Panc1 (cell line): ENCODE data around the gene ACOT13. TPM values are rescaled to one million over a fixed set of nuclear protein-coding genes. Genes with fewer than 3 reads are reported as not detected.

ENCODE experiments used
- ATAC-seq: fragments of 200-7000 bp; cut with Tn5 transposase; 2 replicates; pipeline ENCODE4 v1.9.1; 2020; ENCODE audit warnings: mild to moderate bottlenecking, moderate library complexity
- BruUV-seq: library from RNA; stranded (reverse); fragments of 400-500 nt; replicated peaks from 2 replicates; lab custom pipeline; 2021; lab: Mats Ljungman, UMichigan
- CTCF ChIA-PET: fragments of 300-600 bp; sonication (Branson Sonifier 250); formaldehyde crosslinking; loops from one replicate; lab custom pipeline; 2022; ENCODE audit warnings: antibody characterized with exemption; lab: Charles Lee
- POLR2A ChIA-PET: fragments of 300-600 bp; sonication (Branson Sonifier 250); formaldehyde crosslinking; loops from one replicate; lab custom pipeline; 2022; ENCODE audit warnings: antibody characterized with exemption; lab: Charles Lee
- DNase-seq: peaks from one replicate; pipeline ENCODE4 v3.0.0-alpha.2; 2010; ENCODE audit warnings: low read depth, low spot score
- H3K27ac ChIP-seq: 2 replicates; pipeline ENCODE4 v1.5.1; 2011; ENCODE audit warnings: mild to moderate bottlenecking, low read length, inconsistent platforms
- H3K27me3 ChIP-seq: fragments of 200-500 bp; sonication (Bioruptor generic); 2 replicates; pipeline ENCODE4 v1.6.0; 2014; ENCODE audit warnings: low read length, inconsistent platforms; ENCODE audit not compliant: control insufficient read depth, insufficient read depth
- H3K36me3 ChIP-seq: fragments of 200-500 bp; sonication (Bioruptor generic); 2 replicates; pipeline ENCODE4 v1.5.1; 2014; ENCODE audit warnings: inconsistent platforms, mild to moderate bottlenecking, low read length, moderate library complexity; ENCODE audit not compliant: control insufficient read depth, insufficient read depth
- H3K4me1 ChIP-seq: 2 replicates; pipeline ENCODE4 v1.5.1; 2011; ENCODE audit warnings: inconsistent platforms, mild to moderate bottlenecking, low read length, moderate library complexity; ENCODE audit not compliant: control insufficient read depth, insufficient read depth
- H3K4me3 ChIP-seq, 2 experiments: 2 replicates each; pipeline ENCODE4 v1.5.1; 2011 to 2012; ENCODE audit warnings: low read depth in 2 of 2, low read length in 2 of 2, mild to moderate bottlenecking in 2 of 2, inconsistent platforms in 1 of 2, moderate library complexity in 1 of 2
- H3K9me3 ChIP-seq: fragments of 200-500 bp; sonication (Bioruptor generic); 2 replicates; pipeline ENCODE4 v1.5.1; 2014; ENCODE audit warnings: low read depth, mild to moderate bottlenecking, inconsistent platforms, low read length, moderate library complexity; ENCODE audit not compliant: control insufficient read depth, insufficient read depth
- CTCF ChIP-seq: fragments of 450-650 bp; IDR thresholded peaks from 2 replicates; pipeline ENCODE4 v1.5.1; 2017; ENCODE audit warnings: mild to moderate bottlenecking
- POLR2AphosphoS5 ChIP-seq: IDR thresholded peaks from 2 replicates; pipeline ENCODE4 v1.6.1; 2012; ENCODE audit warnings: mild to moderate bottlenecking, low read depth, low read length, moderate library complexity
- REST ChIP-seq, 2 experiments: IDR thresholded peaks; 2 replicates each; pipeline ENCODE4 v1.6.1; 2011 to 2012; ENCODE audit warnings: low read depth in 2 of 2, control low read depth in 1 of 2, low read length in 1 of 2, mild to moderate bottlenecking in 1 of 2, moderate library complexity in 1 of 2; ENCODE audit not compliant: insufficient read depth in 1 of 2
- SIN3A ChIP-seq: IDR thresholded peaks from 2 replicates; pipeline ENCODE4 v1.6.1; 2012; ENCODE audit warnings: low read depth, mild to moderate bottlenecking, low read length, moderate library complexity, borderline replicate concordance; ENCODE audit not compliant: insufficient read depth
- TCF7L2 ChIP-seq: IDR thresholded peaks from 2 replicates; pipeline ENCODE4 v1.6.1; 2011; ENCODE audit warnings: mild to moderate bottlenecking, low read depth, low read length, inconsistent platforms
- in situ Hi-C: cut with HindIII; loops from 2 replicates; pipeline ENCODE4 v1.10.0; 2016; ENCODE audit warnings: low sequenced_read_pairs, low pct_unique_long_range_greater_than_20kb
- intact Hi-C: fragments of 100-400 bp; cut with micrococcal nuclease; formaldehyde crosslinking; loops from one replicate; pipeline ENCODE4 v1.10.0; 2022; ENCODE audit not compliant: unreplicated experiment
- total RNA-seq: library from RNA; stranded (reverse); gene quantifications from one replicate; pipeline ENCODE4 v1.2.1, GENCODE V29; 2021; ENCODE audit not compliant: unreplicated experiment

ACOT13 gene
- total RNA-seq, 1 experiment from 2014 or later = 31.6 TPM

- ChIA-PET CTCF (no interaction called here), POLR2A (interaction anchor here (1.0 kb wide), 1 partner anchor 49 kb away, joined by 4 read pairs; no protein-coding TSS in a partner anchor)
- Histone ChIP-seq H3K36me3 (peaks cover 11% of the 10 kb centered on the region), H3K27me3 (no peaks in the 10 kb centered on the region), H3K9me3 (no peaks in the 10 kb centered on the region), H3K27ac (no peak overlapping the region), H3K4me3 (no peak overlapping the region), H3K4me1 (no peaks in the 10 kb centered on the region)
- in situ Hi-C loops (no loop called here), intact Hi-C loops (no loop called here)
- DNase-seq (no peak), ATAC-seq (no peak)
- TF ChIP-seq SIN3A (no peak), CTCF (no peak), TCF7L2 (no peak), POLR2AphosphoS5 (no peak), REST (IDR thresholded peaks at IDR 0.05; ENCODE audit: insufficient read depth in 1 of 2, low read depth in 2 of 2, low read length in 1 of 2) (no peak)
- no TSS peak for BruUV-seq
Observed at GRCh38 chr6:24655215-24655614, 11.7 kb upstream of the ACOT13 start.

- in situ Hi-C loops (no loop called here), intact Hi-C loops (no loop called here)
- ChIA-PET CTCF (no interaction called here), POLR2A (no interaction called here)
- ATAC-seq = no peak
- no peak overlapping the region for H3K27ac ChIP-seq
- no peak for DNase-seq
- TF ChIP-seq POLR2AphosphoS5 (no peak), CTCF (no peak), TCF7L2 (no peak), SIN3A (no peak), REST (IDR thresholded peaks at IDR 0.05; ENCODE audit: insufficient read depth in 1 of 2, low read depth in 2 of 2, low read length in 1 of 2) (no peak)
- H3K9me3 ChIP-seq = no peaks in the 10 kb centered on the region
- BruUV-seq = no TSS peak
- no peaks in the 10 kb centered on the region for H3K4me1 ChIP-seq
- no peak overlapping the region for H3K4me3 ChIP-seq
- no peaks in the 10 kb centered on the region for H3K27me3 ChIP-seq
- H3K36me3 ChIP-seq = peaks cover 13% of the 10 kb centered on the region
Observed at GRCh38 chr6:24658573-24659560, 8.0 kb upstream of the ACOT13 start.
